Measurements from ENCODE around the gene AFG1L. TPM values are rescaled to one million over a fixed set of nuclear protein-coding genes. Genes with fewer than 3 reads are reported as not detected.

Gene AFG1L
- polyA plus RNA-seq, 1 of the 3 experiments (the other 2 are of a cell fraction): 0.71 TPM

- no peak for TF ChIP-seq ELF1 (IDR thresholded peaks at IDR 0.05)
- TF ChIP-seq ZBTB33 (IDR thresholded peaks at IDR 0.05; ENCODE audit: borderline replicate concordance, low read depth): no peak
- TF ChIP-seq POLR2AphosphoS5 (IDR thresholded peaks at IDR 0.05; ENCODE audit: low read depth, low read length): no peak
- no peak for TF ChIP-seq PBX3 (IDR thresholded peaks at IDR 0.05)
Measured at GRCh38 chr6:108364470-108364869, 69.6 kb downstream of the AFG1L start (continued).

GRCh38 chr6:108365478-108365877 is 70.6 kb downstream of the AFG1L start:
- Histone ChIP-seq H3K4me1 (ENCODE audit: control insufficient read depth in 1 of 2, insufficient read depth in 2 of 2, low read depth in 1 of 2, low read length in 1 of 2) (no peaks in the 10 kb centered on the region; a peak in 2 of 4 replicates), H2AFZ (ENCODE audit: low read depth) (no peak overlapping the region), H3K4me3 (ENCODE audit: low read depth in 2 of 2, low read length in 1 of 2) (no peak overlapping the region), H3K36me3 (replicated peaks in 1 of 2; ENCODE audit: control insufficient read depth in 1 of 2, insufficient read depth in 2 of 2, low read length in 1 of 2) (no peaks in the 10 kb centered on the region), H3F3A (replicated peaks; ENCODE audit: insufficient read depth) (peaks cover 5% of the 10 kb centered on the region), H4K20me1 (ENCODE audit: insufficient read depth) (no peaks in the 10 kb centered on the region), H3K4me2 (no peak overlapping the region), H3K27me3 (ENCODE audit: insufficient read depth) (no peaks in the 10 kb centered on the region), H3K79me2 (ENCODE audit: insufficient read depth) (no peaks in the 10 kb centered on the region), H3K27ac (ENCODE audit: low read depth in 2 of 2, low read length in 1 of 2) (no peak overlapping the region), H3K9me3 (no peaks in the 10 kb centered on the region), H3K9ac (no peak overlapping the region), H3K9me2 (no peaks in the 10 kb centered on the region)
- ChIA-PET CTCF (interaction anchor here (0.6 to 1.5 kb wide), 3 partner anchors 9 to 1186 kb away, joined by 3 to 4 read pairs (median 3); no protein-coding TSS in a partner anchor), POLR2A (no interaction called here)
- no peak for TF ChIP-seq RXRA (IDR thresholded peaks at IDR 0.05; ENCODE audit: borderline replicate concordance, low read depth)
- no peak for TF ChIP-seq JUND (IDR thresholded peaks at IDR 0.05)
- TF ChIP-seq TEAD4 (IDR thresholded peaks at IDR 0.05; ENCODE audit: borderline replicate concordance, insufficient read depth): no peak
- no peak for TF ChIP-seq ZBTB33 (IDR thresholded peaks at IDR 0.05; ENCODE audit: borderline replicate concordance, low read depth)
- no peak for TF ChIP-seq SMC3 (IDR thresholded peaks at IDR 0.05; ENCODE audit: low read depth, low read length)
- TF ChIP-seq USF2 (IDR thresholded peaks at IDR 0.05; ENCODE audit: borderline replicate concordance, low read depth, low read length): no peak
- TF ChIP-seq ELF1 (IDR thresholded peaks at IDR 0.05): no peak
- TF ChIP-seq GABPA (IDR thresholded peaks at IDR 0.05; ENCODE audit: low read depth): no peak
- TF ChIP-seq FOSL2 (IDR thresholded peaks at IDR 0.05; ENCODE audit: borderline replicate concordance, low read depth): no peak
- no peak for TF ChIP-seq FOXM1 (IDR thresholded peaks at IDR 0.05; ENCODE audit: low read depth)
- TF ChIP-seq EP300 (IDR thresholded peaks at IDR 0.05; ENCODE audit: borderline replicate concordance in 1 of 2, low read depth in 1 of 2, low read length in 1 of 2): no peak
- no peak for TF ChIP-seq GATA2 (CRISPR knock-in tag; IDR thresholded peaks at IDR 0.05)
- no peak for TF ChIP-seq MXI1 (IDR thresholded peaks at IDR 0.05; ENCODE audit: low read depth, low read length)
- no peak for TF ChIP-seq RCOR1 (IDR thresholded peaks at IDR 0.05; ENCODE audit: low read length)
- TF ChIP-seq NFIC (IDR thresholded peaks at IDR 0.05; ENCODE audit: borderline replicate concordance): no peak
- no peak for TF ChIP-seq IRF3 (IDR thresholded peaks at IDR 0.05; ENCODE audit: low read depth, low read length)
- no peak for DNase-seq

All from SK-N-SH (cell line).